ENCODE results near the gene TMEM200C.

Gene TMEM200C

GRCh38 chr18:5839102-5839501 is 56.2 kb downstream of the TMEM200C start:
- TF ChIP-seq, protein P1, sequence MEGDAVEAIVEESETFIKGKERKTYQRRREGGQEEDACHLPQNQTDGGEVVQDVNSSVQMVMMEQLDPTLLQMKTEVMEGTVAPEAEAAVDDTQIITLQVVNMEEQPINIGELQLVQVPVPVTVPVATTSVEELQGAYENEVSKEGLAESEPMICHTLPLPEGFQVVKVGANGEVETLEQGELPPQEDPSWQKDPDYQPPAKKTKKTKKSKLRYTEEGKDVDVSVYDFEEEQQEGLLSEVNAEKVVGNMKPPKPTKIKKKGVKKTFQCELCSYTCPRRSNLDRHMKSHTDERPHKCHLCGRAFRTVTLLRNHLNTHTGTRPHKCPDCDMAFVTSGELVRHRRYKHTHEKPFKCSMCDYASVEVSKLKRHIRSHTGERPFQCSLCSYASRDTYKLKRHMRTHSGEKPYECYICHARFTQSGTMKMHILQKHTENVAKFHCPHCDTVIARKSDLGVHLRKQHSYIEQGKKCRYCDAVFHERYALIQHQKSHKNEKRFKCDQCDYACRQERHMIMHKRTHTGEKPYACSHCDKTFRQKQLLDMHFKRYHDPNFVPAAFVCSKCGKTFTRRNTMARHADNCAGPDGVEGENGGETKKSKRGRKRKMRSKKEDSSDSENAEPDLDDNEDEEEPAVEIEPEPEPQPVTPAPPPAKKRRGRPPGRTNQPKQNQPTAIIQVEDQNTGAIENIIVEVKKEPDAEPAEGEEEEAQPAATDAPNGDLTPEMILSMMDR (IDR thresholded peaks at IDR 0.05; ENCODE audit: borderline replicate concordance, insufficient read depth, low read depth, low read length) = no peak
- no peak overlapping the region for H3K4me3 ChIP-seq (ENCODE audit: low read depth, low read length)
